Measurements from ENCODE around the gene UBL7.

UBL7 gene

GRCh38 chr15:74411686-74412085, 49.3 kb downstream of the UBL7 start:
- no peaks in the 10 kb centered on the region for H3K36me3 ChIP-seq
- peaks cover 5% of the 10 kb centered on the region for H3K4me1 ChIP-seq
- no peaks in the 10 kb centered on the region for H3K9me3 ChIP-seq
- TF ChIP-seq CTCF (IDR thresholded peaks at IDR 0.05; ENCODE audit: low read depth, low read length), result no peak
- no peak overlapping the region for H3K4me3 ChIP-seq (ENCODE audit: low read depth, low read length)
- no peak for DNase-seq
- no peaks in the 10 kb centered on the region for H3K27me3 ChIP-seq

GRCh38 chr15:74410502-74410901, 50.5 kb downstream of the UBL7 start:
- Histone ChIP-seq H3K36me3 (no peaks in the 10 kb centered on the region), H3K9me3 (no peaks in the 10 kb centered on the region), H3K4me1 (no peaks in the 10 kb centered on the region), H3K4me3 (ENCODE audit: low read depth, low read length) (no peak overlapping the region), H3K27me3 (no peaks in the 10 kb centered on the region)
- TF ChIP-seq CTCF (IDR thresholded peaks at IDR 0.05; ENCODE audit: low read depth, low read length), result no peak
- no peak for DNase-seq

GRCh38 chr15:74409225-74409624, 51.7 kb downstream of the UBL7 start:
- H3K9me3 ChIP-seq, result no peaks in the 10 kb centered on the region
- H3K27me3 ChIP-seq, result no peaks in the 10 kb centered on the region
- no peaks in the 10 kb centered on the region for H3K4me1 ChIP-seq
- H3K36me3 ChIP-seq, result no peaks in the 10 kb centered on the region
- no peak for DNase-seq
- no peak overlapping the region for H3K4me3 ChIP-seq (ENCODE audit: low read depth, low read length)
- no peak for TF ChIP-seq CTCF (IDR thresholded peaks at IDR 0.05; ENCODE audit: low read depth, low read length)

GRCh38 chr15:74408815-74409214, 52.1 kb downstream of the UBL7 start:
- Histone ChIP-seq H3K4me1 (no peaks in the 10 kb centered on the region), H3K27me3 (no peaks in the 10 kb centered on the region), H3K9me3 (no peaks in the 10 kb centered on the region), H3K4me3 (ENCODE audit: low read depth, low read length) (no peak overlapping the region), H3K36me3 (no peaks in the 10 kb centered on the region)
- no peak for DNase-seq
- no peak for TF ChIP-seq CTCF (IDR thresholded peaks at IDR 0.05; ENCODE audit: low read depth, low read length)

GRCh38 chr15:74408385-74408784, 52.6 kb downstream of the UBL7 start:
- Histone ChIP-seq H3K4me1 (no peaks in the 10 kb centered on the region), H3K36me3 (no peaks in the 10 kb centered on the region), H3K27me3 (no peaks in the 10 kb centered on the region), H3K4me3 (ENCODE audit: low read depth, low read length) (no peak overlapping the region), H3K9me3 (no peaks in the 10 kb centered on the region)
- DNase-seq, result no peak
- no peak for TF ChIP-seq CTCF (IDR thresholded peaks at IDR 0.05; ENCODE audit: low read depth, low read length)

GRCh38 chr15:74406992-74407705, 53.8 kb downstream of the UBL7 start:
- H3K4me1 ChIP-seq, result no peaks in the 10 kb centered on the region
- TF ChIP-seq CTCF (IDR thresholded peaks at IDR 0.05; ENCODE audit: low read depth, low read length), result no peak
- H3K9me3 ChIP-seq, result no peaks in the 10 kb centered on the region
- peak; percentile 39 for DNase-seq
- H3K36me3 ChIP-seq, result no peaks in the 10 kb centered on the region
- no peaks in the 10 kb centered on the region for H3K27me3 ChIP-seq
- H3K4me3 ChIP-seq (ENCODE audit: low read depth, low read length), result no peak overlapping the region
